Natural killer cell (primary cell): ENCODE measurements around the gene HOXC6. TPM values are rescaled to one million over a fixed set of nuclear protein-coding genes. Genes with fewer than 3 reads are reported as not detected.

ENCODE experiments used
- ATAC-seq, 3 donors: fragments of 150-1000 bp in 2 of 3; fragments of 200-7000 bp in 1 of 3; cut with Tn5 transposase; 1 replicate in 1 of 3; 2 replicates in 2 of 3; pipeline ENCODE4 v1.10.0; 2021; ENCODE audit warnings: mild to moderate bottlenecking in 2 of 3, moderate library complexity in 2 of 3
- DNase-seq, 2 donors: peaks; one replicate each; pipeline versions ENCODE4 v3.0.0 to v3.0.0-alpha.2; 2013 to 2021; ENCODE audit warnings: mixed read lengths in 1 of 2
- H3K27ac ChIP-seq: one replicate; pipeline ENCODE4 v1.5.1; 2013; ENCODE audit warnings: mild to moderate bottlenecking, low read length
- H3K27me3 ChIP-seq: one replicate; pipeline ENCODE4 v1.6.1; 2013; ENCODE audit warnings: low read length; ENCODE audit not compliant: control insufficient read depth, insufficient read depth
- H3K36me3 ChIP-seq: one replicate; pipeline ENCODE4 v1.6.1; 2013; ENCODE audit warnings: low read length; ENCODE audit not compliant: control insufficient read depth, insufficient read depth
- H3K4me1 ChIP-seq: one replicate; pipeline ENCODE4 v1.6.1; 2013; ENCODE audit warnings: low read length; ENCODE audit not compliant: control insufficient read depth, insufficient read depth
- H3K4me3 ChIP-seq: one replicate; pipeline ENCODE4 v1.5.1; 2013; ENCODE audit warnings: low read length
- H3K9me3 ChIP-seq: one replicate; pipeline ENCODE4 v1.6.1; 2013; ENCODE audit warnings: low read length; ENCODE audit not compliant: control insufficient read depth, insufficient read depth
- H3K27ac Mint-ChIP-seq, 2 donors: one replicate each; pipeline ENCODE4 v1.8.0; 2022; ENCODE audit warnings: mild to moderate bottlenecking in 2 of 2, mixed read lengths in 2 of 2, moderate library complexity in 1 of 2
- H3K27me3 Mint-ChIP-seq, 2 donors: one replicate each; pipeline ENCODE4 v1.8.0; 2022; ENCODE audit warnings: low read depth in 2 of 2, mixed read lengths in 2 of 2
- H3K36me3 Mint-ChIP-seq: one replicate; pipeline ENCODE4 v1.8.0; 2022; ENCODE audit warnings: mixed read lengths
- H3K4me1 Mint-ChIP-seq, 2 donors: one replicate each; pipeline ENCODE4 v1.8.0; 2022; ENCODE audit warnings: mixed read lengths in 2 of 2
- H3K4me3 Mint-ChIP-seq: one replicate; pipeline ENCODE4 v1.8.0; 2022; ENCODE audit warnings: mild to moderate bottlenecking, moderate library complexity, mixed read lengths
- H3K9me3 Mint-ChIP-seq, 2 donors: one replicate each; pipeline ENCODE4 v1.8.0; 2022; ENCODE audit warnings: mixed read lengths in 2 of 2
- CTCF ChIP-seq: fragments of 200-600 bp; IDR thresholded peaks from one replicate; pipeline ENCODE4 v1.8.0; 2022; ENCODE audit warnings: antibody characterized with exemption
- WGBS: methylation state at CpG from one replicate; pipeline ENCODE4 v1.1.7; 2013; ENCODE audit warnings: missing lambda C conversion rate; ENCODE audit not compliant: insufficient coverage; 5-methylcytosine and 5-hydroxymethylcytosine counted together
- intact Hi-C: fragments of 100-400 bp; cut with micrococcal nuclease; formaldehyde crosslinking; loops from one replicate; pipeline ENCODE4 v1.14.2; 2022
- total RNA-seq, 4 donors: library from RNA; stranded (reverse); fragments of 120-200 nt in 1 of 4; gene quantifications; one replicate each; pipeline versions ENCODE4 v1.2.3 to v1.2.4, GENCODE V29; 2013 to 2022

HOXC6 gene
- total RNA-seq, 3 donors from 2014 or later (not counting 1 experiment from before 2014, with no cell fraction given): not detected

- Histone ChIP-seq H3K4me3 (no peak overlapping the region), H3K27ac (no peak overlapping the region), H3K9me3 (peaks cover 3% of the 10 kb centered on the region), H3K27me3 (peaks cover 91% of the 10 kb centered on the region), H3K4me1 (peaks cover 26% of the 10 kb centered on the region), H3K36me3 (no peaks in the 10 kb centered on the region)
- intact Hi-C loops: loop anchor here (2.0 kb wide), 1 partner anchor 14 kb away; no protein-coding TSS in a partner anchor
- no peak overlapping the region for H3K4me3 Mint-ChIP-seq
- H3K27ac Mint-ChIP-seq: no peak overlapping the region
- ATAC-seq (no peak), DNase-seq (no peak)
- TF ChIP-seq CTCF: no peak
- 21% methylated on average over 17 of the region's 19 CpGs for WGBS
- peaks cover 89% of the 10 kb centered on the region in 2 donors for H3K27me3 Mint-ChIP-seq
- no peaks in the 10 kb centered on the region for H3K9me3 Mint-ChIP-seq
- H3K36me3 Mint-ChIP-seq: peaks cover 5% of the 10 kb centered on the region
- H3K4me1 Mint-ChIP-seq: peaks cover 19 to 23% of the 10 kb centered on the region in 2 donors
Observed at GRCh38 chr12:54002278-54002914, 25.8 kb upstream of the HOXC6 start.

- peaks cover 91% of the 10 kb centered on the region for H3K27me3 ChIP-seq
- Mint-ChIP-seq H3K27ac (no peak overlapping the region), H3K4me1 (peaks cover 14 to 17% of the 10 kb centered on the region in 2 donors), H3K9me3 (no peaks in the 10 kb centered on the region), H3K4me3 (no peak overlapping the region), H3K27me3 (peaks cover 86 to 89% of the 10 kb centered on the region in 2 donors), H3K36me3 (peaks cover 5% of the 10 kb centered on the region)
- DNase-seq (no peak), ATAC-seq (no peak)
- H3K4me3 ChIP-seq: no peak overlapping the region
- intact Hi-C loops: loop anchor here (2.0 kb wide), 1 partner anchor 14 kb away; no protein-coding TSS in a partner anchor
- H3K27ac ChIP-seq: no peak overlapping the region
- 35% methylated on average over 13 of the region's 19 CpGs for WGBS
- H3K36me3 ChIP-seq: no peaks in the 10 kb centered on the region
- peaks cover 3% of the 10 kb centered on the region for H3K9me3 ChIP-seq
- H3K4me1 ChIP-seq: peaks cover 22% of the 10 kb centered on the region
- no peak for TF ChIP-seq CTCF
Observed at GRCh38 chr12:54002915-54003389, 25.3 kb upstream of the HOXC6 start.

GRCh38 chr12:54003625-54004024 lies 24.6 kb upstream of the HOXC6 start:
- Mint-ChIP-seq H3K9me3 (no peaks in the 10 kb centered on the region), H3K27ac (no peak overlapping the region), H3K36me3 (peaks cover 5% of the 10 kb centered on the region), H3K4me1 (peaks cover 10 to 14% of the 10 kb centered on the region in 2 donors), H3K4me3 (peak overlapping the region; percentile 21), H3K27me3 (peaks cover 84 to 87% of the 10 kb centered on the region in 2 donors)
- Histone ChIP-seq H3K4me1 (peaks cover 22% of the 10 kb centered on the region), H3K27ac (no peak overlapping the region), H3K36me3 (no peaks in the 10 kb centered on the region), H3K4me3 (no peak overlapping the region), H3K9me3 (peaks cover 3% of the 10 kb centered on the region), H3K27me3 (peaks cover 90% of the 10 kb centered on the region)
- no peak for TF ChIP-seq CTCF
- intact Hi-C loops: loop anchor here (2.0 kb wide), 1 partner anchor 15 kb away; no protein-coding TSS in a partner anchor
- ATAC-seq: no peak
- WGBS: 48% methylated on average over 3 of the region's 3 CpGs
- DNase-seq: no peak
